Naive thymus-derived CD4-positive, alpha-beta T cell (primary cell): ENCODE measurements around the gene RASAL2. TPM values are rescaled to one million over a fixed set of nuclear protein-coding genes. Genes with fewer than 3 reads are reported as not detected.
A peak's percentile ranks its signal among the peaks of the same experiment; 100 is the strongest.
"Not testable (repeated sequence)": the region's sequence is repeated elsewhere in the genome, so short reads cannot be mapped to it uniquely, and the experiment has no call there.

Experiments used
- ATAC-seq: fragments of 150-1000 bp; cut with Tn5 transposase; 2 replicates; pipeline ENCODE4 v1.10.0; 2021; ENCODE audit warnings: mild to moderate bottlenecking, moderate library complexity
- CTCF ChIA-PET: fragments of 350-600 bp; sonication (Branson Sonifier 250); formaldehyde crosslinking; loops from one replicate; lab custom pipeline; 2021; ENCODE audit warnings: antibody characterized with exemption; lab: Charles Lee
- POLR2A ChIA-PET: fragments of 350-600 bp; sonication (Branson Sonifier 250); formaldehyde crosslinking; loops from one replicate; lab custom pipeline; 2021; ENCODE audit warnings: antibody characterized with exemption, inconsistent platforms; lab: Charles Lee
- DNase-seq, 9 donors: peaks; one replicate each; pipeline versions ENCODE4 v3.0.0 to v3.0.0-alpha.2; 2020 to 2022; ENCODE audit warnings: mixed read lengths in 1 of 9
- H3K27ac ChIP-seq: one replicate; pipeline ENCODE4 v1.7.0; 2013; ENCODE audit warnings: mild to moderate bottlenecking, low read depth, low read length, moderate library complexity
- H3K27me3 ChIP-seq, 2 donors: one replicate each; pipeline ENCODE4 v1.7.0; 2013; ENCODE audit warnings: low read length in 2 of 2, mild to moderate bottlenecking in 2 of 2, moderate library complexity in 2 of 2; ENCODE audit not compliant: control insufficient read depth in 2 of 2, insufficient read depth in 2 of 2
- H3K36me3 ChIP-seq, 3 experiments: 1 replicate in 2 of 3; 2 replicates in 1 of 3; pipeline ENCODE4 v1.7.0; 2013; ENCODE audit warnings: low read length in 3 of 3, mild to moderate bottlenecking in 3 of 3, moderate library complexity in 1 of 3; ENCODE audit not compliant: insufficient read depth in 3 of 3, control insufficient read depth in 2 of 3
- H3K4me1 ChIP-seq, 2 donors: one replicate each; pipeline ENCODE4 v1.7.0; 2013; ENCODE audit warnings: low read length in 2 of 2, mild to moderate bottlenecking in 2 of 2, moderate library complexity in 1 of 2; ENCODE audit not compliant: control insufficient read depth in 2 of 2, insufficient read depth in 2 of 2
- H3K4me3 ChIP-seq: 2 replicates; pipeline ENCODE4 v1.7.0; 2013; ENCODE audit warnings: mild to moderate bottlenecking, low read length
- H3K9me3 ChIP-seq, 3 experiments: 1 replicate in 2 of 3; 2 replicates in 1 of 3; pipeline ENCODE4 v1.7.0; 2013; ENCODE audit warnings: low read length in 3 of 3; ENCODE audit not compliant: control insufficient read depth in 2 of 3
- H3K27ac Mint-ChIP-seq, 9 donors: one replicate each; pipeline ENCODE4 v1.8.0; 2020 to 2022; ENCODE audit warnings: mixed read lengths in 9 of 9, mild to moderate bottlenecking in 8 of 9, moderate library complexity in 5 of 9, inconsistent platforms in 2 of 9
- H3K27me3 Mint-ChIP-seq, 5 donors: one replicate each; pipeline ENCODE4 v1.8.0; 2021 to 2022; ENCODE audit warnings: mixed read lengths in 5 of 5, mild to moderate bottlenecking in 1 of 5
- H3K36me3 Mint-ChIP-seq, 5 donors: one replicate each; pipeline ENCODE4 v1.8.0; 2020 to 2022; ENCODE audit warnings: mixed read lengths in 5 of 5, mild to moderate bottlenecking in 3 of 5, inconsistent platforms in 1 of 5
- H3K4me1 Mint-ChIP-seq, 7 donors: one replicate each; pipeline ENCODE4 v1.8.0; 2020 to 2022; ENCODE audit warnings: mixed read lengths in 7 of 7, mild to moderate bottlenecking in 3 of 7, inconsistent platforms in 1 of 7
- H3K4me3 Mint-ChIP-seq, 10 donors: one replicate each; pipeline ENCODE4 v1.8.0; 2020 to 2022; ENCODE audit warnings: mild to moderate bottlenecking in 10 of 10, mixed read lengths in 10 of 10, moderate library complexity in 6 of 10, inconsistent platforms in 2 of 10
- H3K9me3 Mint-ChIP-seq, 11 donors: one replicate each; pipeline ENCODE4 v1.8.0; 2020 to 2022; ENCODE audit warnings: mixed read lengths in 11 of 11, mild to moderate bottlenecking in 4 of 11, inconsistent platforms in 1 of 11, moderate library complexity in 1 of 11
- intact Hi-C, 2 donors: fragments of 100-400 bp; cut with micrococcal nuclease; formaldehyde crosslinking; loops; one replicate each; pipeline ENCODE4 v1.15.1; 2023
- polyA plus RNA-seq, 2 donors: library from polyadenylated mRNA; unstranded; fragments of 300-500 nt; fragmentation: Illumina TruSeq; gene quantifications; one replicate each; pipeline ENCODE4 v1.2.3, GENCODE V29; 2021
- total RNA-seq, 6 experiments: library from RNA in 5 of 6; stranded (reverse) in 5 of 6; gene quantifications; 1 replicate in 5 of 6; 2 replicates in 1 of 6; pipeline ENCODE4 v1.2.3 and lab custom pipeline; 2021 to 2026

The RASAL2 gene
- total and polyA plus RNA-seq, 7 experiments from 2014 or later, result 0.11 to 0.69 (median 0.15) TPM; not detected in 3

- POLR2A ChIA-PET, result no interaction called here
- H3K4me1 ChIP-seq, result no peaks in the 10 kb centered on the region
- intact Hi-C loops, result no loop called here
- H3K27me3 ChIP-seq, result no peaks in the 10 kb centered on the region
- CTCF ChIA-PET, result no interaction called here
- H3K4me3 ChIP-seq, result no peak overlapping the region
- Mint-ChIP-seq H3K27ac (no peak overlapping the region), H3K4me3 (no peak overlapping the region), H3K9me3 (peaks cover 0 to 15% (median 0%) of the 10 kb centered on the region in 11 donors), H3K27me3 (peaks cover 0 to 10% (median 5%) of the 10 kb centered on the region in 5 donors), H3K4me1 (no peaks in the 10 kb centered on the region), H3K36me3 (no peaks in the 10 kb centered on the region)
- no peak for DNase-seq
- H3K36me3 ChIP-seq, result no peaks in the 10 kb centered on the region
- no peak overlapping the region for H3K27ac ChIP-seq
- no peaks in the 10 kb centered on the region for H3K9me3 ChIP-seq
- ATAC-seq, result no peak
Measured at GRCh38 chr1:178190881-178191280, 97.0 kb downstream of the RASAL2 start.

GRCh38 chr1:178192686-178193085 is 98.8 kb downstream of the RASAL2 start:
- no peak overlapping the region for H3K27ac ChIP-seq
- H3K9me3 ChIP-seq, result no peaks in the 10 kb centered on the region
- no peak overlapping the region for H3K4me3 Mint-ChIP-seq
- no peaks in the 10 kb centered on the region for H3K4me1 Mint-ChIP-seq
- H3K4me3 ChIP-seq, result no peak overlapping the region
- no peaks in the 10 kb centered on the region for H3K36me3 ChIP-seq
- H3K27me3 ChIP-seq, result no peaks in the 10 kb centered on the region
- no peak for DNase-seq
- H3K36me3 Mint-ChIP-seq, result no peaks in the 10 kb centered on the region
- peaks cover 0 to 3% (median 0%) of the 10 kb centered on the region in 11 donors for H3K9me3 Mint-ChIP-seq
- CTCF ChIA-PET, result no interaction called here
- POLR2A ChIA-PET, result no interaction called here
- intact Hi-C loops, result no loop called here
- peak; percentile 78 for ATAC-seq
- H3K27ac Mint-ChIP-seq, result no peak overlapping the region
- no peaks in the 10 kb centered on the region for H3K4me1 ChIP-seq
- H3K27me3 Mint-ChIP-seq, result peaks cover 0 to 5% (median 4%) of the 10 kb centered on the region in 5 donors

- intact Hi-C loops, result no loop called here
- ATAC-seq (no peak), DNase-seq (no peak)
- H3K27me3 Mint-ChIP-seq, result peaks cover 0 to 10% (median 0%) of the 10 kb centered on the region in 5 donors
- no peak overlapping the region for H3K27ac Mint-ChIP-seq
- CTCF ChIA-PET, result no interaction called here
- H3K9me3 Mint-ChIP-seq, result peaks cover 0 to 12% (median 7%) of the 10 kb centered on the region in 11 donors
- POLR2A ChIA-PET, result no interaction called here
- no peaks in the 10 kb centered on the region for H3K4me1 Mint-ChIP-seq
- no peak overlapping the region for H3K4me3 ChIP-seq
- H3K4me1 ChIP-seq, result no peaks in the 10 kb centered on the region
- peaks cover 0 to 5% (median 0%) of the 10 kb centered on the region in 5 donors for H3K36me3 Mint-ChIP-seq
- H3K4me3 Mint-ChIP-seq, result no peak overlapping the region
- H3K9me3 ChIP-seq, result no peaks in the 10 kb centered on the region
- H3K27ac ChIP-seq, result no peak overlapping the region
- H3K27me3 ChIP-seq, result no peaks in the 10 kb centered on the region
- H3K36me3 ChIP-seq, result no peaks in the 10 kb centered on the region
Measured at GRCh38 chr1:178196631-178197030, 102.7 kb downstream of the RASAL2 start.

GRCh38 chr1:178202095-178202494 is 108.2 kb downstream of the RASAL2 start:
- H3K4me3 ChIP-seq, DNase-seq, H3K27me3 Mint-ChIP-seq, ATAC-seq, H3K27ac ChIP-seq, intact Hi-C loops, H3K36me3 ChIP-seq, H3K4me3 Mint-ChIP-seq, H3K27ac Mint-ChIP-seq, H3K9me3 ChIP-seq, POLR2A ChIA-PET, H3K4me1 Mint-ChIP-seq, H3K27me3 ChIP-seq, CTCF ChIA-PET, H3K4me1 ChIP-seq: not testable (repeated sequence)
- Mint-ChIP-seq H3K9me3 (peaks cover 0 to 33% (median 14%) of the 10 kb centered on the region in 11 donors), H3K36me3 (peaks cover 0 to 10% (median 0%) of the 10 kb centered on the region in 5 donors)

DNA sequence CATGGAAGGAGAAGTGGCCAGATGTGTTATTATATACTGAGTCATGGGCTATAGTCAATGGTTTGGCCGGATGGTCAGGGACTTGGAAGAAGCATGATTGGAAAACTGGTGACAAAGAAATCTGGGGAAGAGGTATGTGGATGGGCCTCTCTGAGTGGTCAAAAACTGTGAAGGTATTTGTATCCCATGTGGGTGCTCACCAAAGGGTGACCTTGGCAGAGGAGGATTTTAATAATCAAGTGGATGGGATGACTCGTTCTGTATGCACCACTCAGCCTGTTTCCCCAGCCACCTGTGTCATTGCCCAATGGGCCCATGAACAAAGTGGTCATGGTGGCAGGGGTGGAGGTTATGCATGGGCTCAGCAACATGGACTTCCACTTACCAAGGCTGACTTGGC is 108.6 kb downstream of the RASAL2 start:
- CTCF ChIA-PET, H3K4me1 Mint-ChIP-seq, H3K4me1 ChIP-seq: not testable (repeated sequence)

DNA sequence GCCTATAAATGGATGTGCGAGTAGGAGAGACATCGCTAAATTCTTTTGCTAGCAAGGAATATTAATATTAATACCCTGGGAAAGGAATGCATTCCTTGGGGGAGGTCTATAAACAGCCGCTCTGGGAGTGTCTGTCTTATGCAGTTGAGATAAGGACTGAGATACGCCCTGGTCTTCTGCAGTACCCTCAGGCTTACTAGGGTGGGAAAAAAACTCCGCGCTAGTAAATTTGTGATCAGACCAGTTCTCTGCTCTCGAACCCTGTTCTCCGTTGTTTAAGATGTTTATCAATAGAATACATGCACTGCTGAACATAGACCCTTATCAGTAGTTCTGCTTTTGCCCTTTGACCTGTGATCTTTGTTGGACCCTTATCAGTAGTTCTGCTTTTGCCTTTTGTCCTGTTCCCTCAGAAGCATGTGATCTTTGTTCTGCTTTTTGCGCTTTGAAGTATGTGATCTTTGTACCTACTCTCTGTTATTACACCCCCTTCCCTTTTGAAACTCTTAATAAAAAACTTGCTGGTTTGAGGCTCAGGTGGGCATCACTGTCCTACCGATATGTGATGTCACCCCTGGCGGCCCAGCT is 114.5 kb downstream of the RASAL2 start:
- CTCF ChIA-PET, H3K27ac ChIP-seq, POLR2A ChIA-PET, H3K4me1 ChIP-seq, H3K4me3 Mint-ChIP-seq, DNase-seq, H3K4me1 Mint-ChIP-seq, H3K27ac Mint-ChIP-seq, intact Hi-C loops, H3K27me3 ChIP-seq, H3K36me3 ChIP-seq, H3K27me3 Mint-ChIP-seq, H3K4me3 ChIP-seq, ATAC-seq, H3K9me3 ChIP-seq: not testable (repeated sequence)
- Mint-ChIP-seq H3K9me3 (peaks cover 7 to 51% (median 25%) of the 10 kb centered on the region in 11 donors), H3K36me3 (peaks cover 0 to 13% (median 0%) of the 10 kb centered on the region in 5 donors)

More for the DNA sequence above, 108.6 kb downstream of the RASAL2 start:
- H3K27ac ChIP-seq, H3K27me3 Mint-ChIP-seq, POLR2A ChIA-PET, H3K9me3 ChIP-seq, H3K4me3 ChIP-seq, H3K27ac Mint-ChIP-seq, H3K27me3 ChIP-seq, DNase-seq, intact Hi-C loops, H3K4me3 Mint-ChIP-seq, H3K36me3 ChIP-seq, ATAC-seq: not testable (repeated sequence)
- peaks cover 0 to 10% (median 0%) of the 10 kb centered on the region in 5 donors for H3K36me3 Mint-ChIP-seq
- peaks cover 0 to 34% (median 14%) of the 10 kb centered on the region in 11 donors for H3K9me3 Mint-ChIP-seq

- no peak for DNase-seq
- ChIA-PET CTCF (no interaction called here), POLR2A (no interaction called here)
- Mint-ChIP-seq H3K27me3 (no peaks in the 10 kb centered on the region), H3K36me3 (peaks cover 0 to 13% (median 0%) of the 10 kb centered on the region in 5 donors), H3K4me3 (no peak overlapping the region), H3K4me1 (no peaks in the 10 kb centered on the region), H3K27ac (no peak overlapping the region), H3K9me3 (peaks cover 9 to 51% (median 25%) of the 10 kb centered on the region in 11 donors)
- no peaks in the 10 kb centered on the region for H3K36me3 ChIP-seq
- H3K4me3 ChIP-seq, result no peak overlapping the region
- ATAC-seq, result no peak
- H3K27me3 ChIP-seq, result no peaks in the 10 kb centered on the region
- H3K27ac ChIP-seq, result no peak overlapping the region
- no peaks in the 10 kb centered on the region for H3K9me3 ChIP-seq
- H3K4me1 ChIP-seq, result no peaks in the 10 kb centered on the region
- intact Hi-C loops, result no loop called here
Measured at GRCh38 chr1:178209935-178210334, 116.0 kb downstream of the RASAL2 start.
